Thymus (tissue), 11 donors: ENCODE measurements around the gene ENTHD1. TPM values are rescaled to one million over a fixed set of nuclear protein-coding genes. Genes with fewer than 3 reads are reported as not detected.

Source experiments
- DNase-seq, 9 donors: peaks; one replicate each; pipeline ENCODE4 v3.0.0-alpha.2; 2013; ENCODE audit warnings: low spot score in 9 of 9, low read depth in 6 of 9, missing footprints in 1 of 9
- H3K27ac ChIP-seq, 2 donors: one replicate each; pipeline ENCODE4 v1.5.1; 2013; ENCODE audit warnings: control low read depth in 1 of 2, low read depth in 1 of 2, low read length in 1 of 2, mild to moderate bottlenecking in 1 of 2, moderate library complexity in 1 of 2
- H3K27me3 ChIP-seq, 2 donors: one replicate each; pipeline ENCODE4 v1.5.1; 2013; ENCODE audit warnings: low read length in 1 of 2; ENCODE audit not compliant: control insufficient read depth in 2 of 2, insufficient read depth in 1 of 2
- H3K36me3 ChIP-seq, 2 donors: one replicate each; pipeline ENCODE4 v1.5.1; 2013; ENCODE audit warnings: low read length in 1 of 2, mild to moderate bottlenecking in 1 of 2, moderate library complexity in 1 of 2; ENCODE audit not compliant: control insufficient read depth in 2 of 2, insufficient read depth in 2 of 2
- H3K4me1 ChIP-seq, 2 donors: one replicate each; pipeline ENCODE4 v1.5.1; 2013; ENCODE audit warnings: low read length in 2 of 2; ENCODE audit not compliant: control insufficient read depth in 2 of 2, insufficient read depth in 2 of 2
- H3K4me3 ChIP-seq, 2 donors: one replicate each; pipeline ENCODE4 v1.5.1; 2013; ENCODE audit warnings: low read length in 2 of 2, control low read depth in 1 of 2, mild to moderate bottlenecking in 1 of 2
- H3K9me3 ChIP-seq, 2 donors: one replicate each; pipeline ENCODE4 v1.5.1; 2013; ENCODE audit warnings: low read length in 1 of 2, mild to moderate bottlenecking in 1 of 2; ENCODE audit not compliant: control insufficient read depth in 2 of 2, insufficient read depth in 1 of 2
- WGBS: extraction: QIAGEN DNeasy Blood & Tissue Kit; methylation state at CpG from one replicate; pipeline ENCODE4 v1.1.7; 2013; 5-methylcytosine and 5-hydroxymethylcytosine counted together
- polyA plus RNA-seq: library from polyadenylated mRNA; stranded (reverse); fragments of 200-250 nt; gene quantifications from one replicate; pipeline ENCODE4 v1.2.3, GENCODE V29; 2013
- total RNA-seq: library from RNA; stranded (reverse); fragments of 120-200 nt; gene quantifications from one replicate; pipeline ENCODE4 v1.2.4, GENCODE V29; 2013
- donor health status: healthy.

The ENTHD1 gene
- total and polyA plus RNA-seq, 2 donors, result 0.85 to 1.2 TPM

- peaks cover 0 to 9% of the 10 kb centered on the region in 2 donors for H3K27me3 ChIP-seq
- no peaks in the 10 kb centered on the region for H3K9me3 ChIP-seq
- H3K4me1 ChIP-seq, result peaks cover 0 to 3% of the 10 kb centered on the region in 2 donors
- no peak overlapping the region for H3K27ac ChIP-seq
- DNase-seq, result no peak
- no peak overlapping the region for H3K4me3 ChIP-seq
- WGBS, result 91% methylated on average over 7 of the region's 7 CpGs
- no peaks in the 10 kb centered on the region for H3K36me3 ChIP-seq
Measured at GRCh38 chr22:39718206-39718605, 175.4 kb downstream of the ENTHD1 start.

- no peaks in the 10 kb centered on the region for H3K9me3 ChIP-seq
- no peak for DNase-seq
- H3K4me3 ChIP-seq, result no peak overlapping the region
- peaks cover 0 to 17% of the 10 kb centered on the region in 2 donors for H3K27me3 ChIP-seq
- H3K36me3 ChIP-seq, result no peaks in the 10 kb centered on the region
- peaks cover 0 to 3% of the 10 kb centered on the region in 2 donors for H3K4me1 ChIP-seq
- no peak overlapping the region for H3K27ac ChIP-seq
- 96% methylated on average over 8 of the region's 8 CpGs for WGBS
Measured at GRCh38 chr22:39717099-39717498, 176.5 kb downstream of the ENTHD1 start.

- no peak for DNase-seq
- no peaks in the 10 kb centered on the region for H3K36me3 ChIP-seq
- H3K27me3 ChIP-seq, result peaks cover 0 to 14% of the 10 kb centered on the region in 2 donors
- no peaks in the 10 kb centered on the region for H3K9me3 ChIP-seq
- H3K4me1 ChIP-seq, result peaks cover 0 to 3% of the 10 kb centered on the region in 2 donors
- H3K27ac ChIP-seq, result no peak overlapping the region
- no peak overlapping the region for H3K4me3 ChIP-seq
- 95% methylated on average over 10 of the region's 10 CpGs for WGBS
Measured at GRCh38 chr22:39716534-39716933, 177.0 kb downstream of the ENTHD1 start.

GRCh38 chr22:39715778-39716495 is 177.6 kb downstream of the ENTHD1 start:
- DNase-seq, result peak in 2 of 9 donors; percentile 6 to 13
- Histone ChIP-seq H3K36me3 (no peaks in the 10 kb centered on the region), H3K9me3 (no peaks in the 10 kb centered on the region), H3K27ac (no peak overlapping the region), H3K27me3 (peaks cover 0 to 17% of the 10 kb centered on the region in 2 donors), H3K4me1 (peaks cover 0 to 3% of the 10 kb centered on the region in 2 donors), H3K4me3 (no peak overlapping the region)
- WGBS, result 83% methylated on average over 25 of the region's 25 CpGs

- H3K4me1 ChIP-seq, result peaks cover 0 to 3% of the 10 kb centered on the region in 2 donors
- peaks cover 0 to 27% of the 10 kb centered on the region in 2 donors for H3K27me3 ChIP-seq
- no peak for DNase-seq
- H3K9me3 ChIP-seq, result no peaks in the 10 kb centered on the region
- no peaks in the 10 kb centered on the region for H3K36me3 ChIP-seq
- no peak overlapping the region for H3K27ac ChIP-seq
- no peak overlapping the region for H3K4me3 ChIP-seq
- WGBS, result 96% methylated on average over 8 of the region's 8 CpGs
Measured at GRCh38 chr22:39714321-39714720, 179.2 kb downstream of the ENTHD1 start.

- Histone ChIP-seq H3K27me3 (peaks cover 0 to 30% of the 10 kb centered on the region in 2 donors), H3K4me1 (peaks cover 0 to 3% of the 10 kb centered on the region in 2 donors), H3K27ac (no peak overlapping the region), H3K4me3 (no peak overlapping the region), H3K36me3 (no peaks in the 10 kb centered on the region), H3K9me3 (no peaks in the 10 kb centered on the region)
- 89% methylated on average over 10 of the region's 10 CpGs for WGBS
- DNase-seq, result no peak
Measured at GRCh38 chr22:39713799-39714290, 179.7 kb downstream of the ENTHD1 start.

GRCh38 chr22:39712751-39713525 is 180.6 kb downstream of the ENTHD1 start:
- Histone ChIP-seq H3K27ac (no peak overlapping the region), H3K4me3 (no peak overlapping the region), H3K36me3 (no peaks in the 10 kb centered on the region), H3K4me1 (peaks cover 0 to 3% of the 10 kb centered on the region in 2 donors), H3K9me3 (no peaks in the 10 kb centered on the region), H3K27me3 (peaks cover 0 to 30% of the 10 kb centered on the region in 2 donors)
- WGBS, result 85% methylated on average over 18 of the region's 18 CpGs
- no peak for DNase-seq

GRCh38 chr22:39712081-39712480 is 181.5 kb downstream of the ENTHD1 start:
- Histone ChIP-seq H3K4me1 (peaks cover 0 to 3% of the 10 kb centered on the region in 2 donors), H3K27ac (no peak overlapping the region), H3K9me3 (no peaks in the 10 kb centered on the region), H3K4me3 (no peak overlapping the region), H3K27me3 (peaks cover 0 to 32% of the 10 kb centered on the region in 2 donors), H3K36me3 (no peaks in the 10 kb centered on the region)
- WGBS, result 97% methylated on average over 1 of the region's 1 CpG
- DNase-seq, result no peak
